HEK293 (cell line): ENCODE results near the gene PRRG4.

ENCODE experiments used
- EGR2 ChIP-seq: fragments of 450-650 bp; formaldehyde crosslinking; IDR thresholded peaks from 2 replicates; pipeline ENCODE4 v1.5.1; 2016; ENCODE audit warnings: low read depth, missing biosample characterization, missing genetic modification characterization
- GLI4 ChIP-seq: fragments of 450-650 bp; formaldehyde crosslinking; IDR thresholded peaks from 2 replicates; pipeline ENCODE4 v1.5.1; 2016; ENCODE audit warnings: missing biosample characterization, missing genetic modification characterization
- HOXC10 ChIP-seq: sonication (generic); formaldehyde crosslinking; IDR thresholded peaks from 2 replicates; pipeline ENCODE4 v1.8.1; 2023; ENCODE audit warnings: mild to moderate bottlenecking, missing genetic modification reagents
- RBAK ChIP-seq: fragments of 450-650 bp; formaldehyde crosslinking; IDR thresholded peaks from 2 replicates; pipeline ENCODE4 v1.5.1; 2016; ENCODE audit warnings: missing biosample characterization, missing genetic modification characterization
- REPIN1 ChIP-seq: fragments of 450-650 bp; formaldehyde crosslinking; IDR thresholded peaks from 2 replicates; pipeline ENCODE4 v1.5.1; 2017; ENCODE audit warnings: missing biosample characterization, missing genetic modification characterization, low read depth
- SETDB1 ChIP-seq: IDR thresholded peaks from one replicate; pipeline ENCODE4 v1.6.1; 2017; ENCODE audit warnings: mild to moderate bottlenecking, low read length, moderate library complexity, mixed read lengths; ENCODE audit not compliant: insufficient read length
- TCF7L2 ChIP-seq: IDR thresholded peaks from 2 replicates; pipeline ENCODE4 v1.6.1; 2011; ENCODE audit warnings: low read depth, mild to moderate bottlenecking, inconsistent platforms, low read length, moderate library complexity, borderline replicate concordance
- YY1 ChIP-seq: fragments of 450-650 bp; formaldehyde crosslinking; IDR thresholded peaks from 2 replicates; pipeline ENCODE4 v1.5.1; 2018; ENCODE audit warnings: missing biosample characterization, missing genetic modification characterization
- ZNF133 ChIP-seq: fragments of 450-650 bp; formaldehyde crosslinking; IDR thresholded peaks from 2 replicates; pipeline ENCODE4 v1.5.1; 2016; ENCODE audit warnings: missing biosample characterization, missing genetic modification characterization
- ZNF248 ChIP-seq: fragments of 450-650 bp; formaldehyde crosslinking; IDR thresholded peaks from 2 replicates; pipeline ENCODE4 v1.5.1; 2017; ENCODE audit warnings: missing biosample characterization, missing genetic modification characterization
- ZNF311 ChIP-seq: fragments of 450-650 bp; formaldehyde crosslinking; IDR thresholded peaks from 2 replicates; pipeline ENCODE4 v1.5.1; 2017; ENCODE audit warnings: missing biosample characterization, missing genetic modification characterization, borderline replicate concordance
- ZNF391 ChIP-seq: fragments of 450-650 bp; formaldehyde crosslinking; IDR thresholded peaks from 2 replicates; pipeline ENCODE4 v1.5.1; 2016; ENCODE audit warnings: low read depth, missing biosample characterization, missing genetic modification characterization, borderline replicate concordance
- ZNF394 ChIP-seq: fragments of 450-650 bp; formaldehyde crosslinking; IDR thresholded peaks from 2 replicates; pipeline ENCODE4 v1.5.1; 2016; ENCODE audit warnings: missing biosample characterization, missing genetic modification characterization, mild to moderate bottlenecking, moderate library complexity, borderline replicate concordance
- ZNF416 ChIP-seq: fragments of 450-650 bp; formaldehyde crosslinking; IDR thresholded peaks from 2 replicates; pipeline ENCODE4 v1.5.1; 2016; ENCODE audit warnings: missing biosample characterization, missing genetic modification characterization
- ZNF423 ChIP-seq: fragments of 450-650 bp; formaldehyde crosslinking; IDR thresholded peaks from 2 replicates; pipeline ENCODE4 v1.5.1; 2016; ENCODE audit warnings: missing biosample characterization, missing genetic modification characterization
- ZNF426 ChIP-seq: fragments of 450-650 bp; formaldehyde crosslinking; IDR thresholded peaks from 2 replicates; pipeline ENCODE4 v1.5.1; 2017; ENCODE audit warnings: missing biosample characterization, missing genetic modification characterization, mild to moderate bottlenecking, inconsistent platforms, moderate library complexity
- ZNF433 ChIP-seq: fragments of 450-650 bp; formaldehyde crosslinking; IDR thresholded peaks from 2 replicates; pipeline ENCODE4 v1.5.1; 2016; ENCODE audit warnings: missing biosample characterization, missing genetic modification characterization, low read depth
- ZNF473 ChIP-seq: fragments of 450-650 bp; formaldehyde crosslinking; IDR thresholded peaks from 2 replicates; pipeline ENCODE4 v1.5.1; 2017; ENCODE audit warnings: missing biosample characterization, missing genetic modification characterization
- ZNF48 ChIP-seq: fragments of 450-650 bp; formaldehyde crosslinking; IDR thresholded peaks from 2 replicates; pipeline ENCODE4 v1.5.1; 2016; ENCODE audit warnings: missing biosample characterization, missing genetic modification characterization
- ZNF514 ChIP-seq: fragments of 450-650 bp; formaldehyde crosslinking; IDR thresholded peaks from 2 replicates; pipeline ENCODE4 v1.5.1; 2016; ENCODE audit warnings: missing biosample characterization, missing genetic modification characterization
- ZNF530 ChIP-seq: fragments of 450-650 bp; formaldehyde crosslinking; IDR thresholded peaks from 2 replicates; pipeline ENCODE4 v1.5.1; 2016; ENCODE audit warnings: low read depth, missing biosample characterization, missing genetic modification characterization
- ZNF561 ChIP-seq: fragments of 450-650 bp; IDR thresholded peaks from 2 replicates; pipeline ENCODE4 v1.5.1; 2018; ENCODE audit warnings: missing biosample characterization, missing genetic modification characterization, borderline replicate concordance
- ZNF571 ChIP-seq: fragments of 450-650 bp; formaldehyde crosslinking; IDR thresholded peaks from 2 replicates; pipeline ENCODE4 v1.5.0; 2017; ENCODE audit warnings: missing biosample characterization, missing genetic modification characterization
- ZNF624 ChIP-seq: fragments of 450-650 bp; formaldehyde crosslinking; IDR thresholded peaks from 2 replicates; pipeline ENCODE4 v1.5.1; 2017; ENCODE audit warnings: missing biosample characterization, missing genetic modification characterization
- ZNF660 ChIP-seq: fragments of 450-650 bp; IDR thresholded peaks from 2 replicates; pipeline ENCODE4 v1.5.1; 2018; ENCODE audit warnings: missing biosample characterization, mild to moderate bottlenecking, missing genetic modification characterization
- ZNF701 ChIP-seq: fragments of 450-650 bp; formaldehyde crosslinking; IDR thresholded peaks from 2 replicates; pipeline ENCODE4 v1.5.1; 2016; ENCODE audit warnings: missing biosample characterization, missing genetic modification characterization
- ZNF791 ChIP-seq: fragments of 450-650 bp; formaldehyde crosslinking; IDR thresholded peaks from 2 replicates; pipeline ENCODE4 v1.5.1; 2016; ENCODE audit warnings: missing biosample characterization, missing genetic modification characterization
- ZNF837 ChIP-seq: fragments of 450-650 bp; formaldehyde crosslinking; IDR thresholded peaks from 2 replicates; pipeline ENCODE4 v1.5.1; 2016; ENCODE audit warnings: missing biosample characterization, missing genetic modification characterization
- ZXDB ChIP-seq: fragments of 450-650 bp; formaldehyde crosslinking; IDR thresholded peaks from 2 replicates; pipeline ENCODE4 v1.5.1; 2016; ENCODE audit warnings: missing biosample characterization, missing genetic modification characterization
- TF ChIP-seq, protein P1 (sequence below): fragments of 450-650 bp; formaldehyde crosslinking; IDR thresholded peaks from 2 replicates; pipeline ENCODE4 v1.5.1; 2016; ENCODE audit warnings: missing biosample characterization, missing genetic modification characterization
- TF ChIP-seq, protein P2 (sequence below): fragments of 450-650 bp; formaldehyde crosslinking; optimal IDR thresholded peaks from 2 replicates; pipeline ENCODE3; 2016; ENCODE audit warnings: missing biosample characterization, mild to moderate bottlenecking, missing genetic modification characterization
- TF ChIP-seq, protein P3 (sequence below): fragments of 450-650 bp; formaldehyde crosslinking; IDR thresholded peaks from 2 replicates; pipeline ENCODE4 v1.5.1; 2016; ENCODE audit warnings: missing biosample characterization, missing genetic modification characterization
- TF ChIP-seq, protein P4 (sequence below): IDR thresholded peaks from 2 replicates; pipeline ENCODE4 v1.6.1; 2011; ENCODE audit warnings: mild to moderate bottlenecking, low read depth, low read length, borderline replicate concordance
- TF ChIP-seq, protein P5 (sequence below): fragments of 450-650 bp; formaldehyde crosslinking; IDR thresholded peaks from 2 replicates; pipeline ENCODE4 v1.5.1; 2016; ENCODE audit warnings: missing biosample characterization, missing genetic modification characterization

The PRRG4 gene

DNA sequence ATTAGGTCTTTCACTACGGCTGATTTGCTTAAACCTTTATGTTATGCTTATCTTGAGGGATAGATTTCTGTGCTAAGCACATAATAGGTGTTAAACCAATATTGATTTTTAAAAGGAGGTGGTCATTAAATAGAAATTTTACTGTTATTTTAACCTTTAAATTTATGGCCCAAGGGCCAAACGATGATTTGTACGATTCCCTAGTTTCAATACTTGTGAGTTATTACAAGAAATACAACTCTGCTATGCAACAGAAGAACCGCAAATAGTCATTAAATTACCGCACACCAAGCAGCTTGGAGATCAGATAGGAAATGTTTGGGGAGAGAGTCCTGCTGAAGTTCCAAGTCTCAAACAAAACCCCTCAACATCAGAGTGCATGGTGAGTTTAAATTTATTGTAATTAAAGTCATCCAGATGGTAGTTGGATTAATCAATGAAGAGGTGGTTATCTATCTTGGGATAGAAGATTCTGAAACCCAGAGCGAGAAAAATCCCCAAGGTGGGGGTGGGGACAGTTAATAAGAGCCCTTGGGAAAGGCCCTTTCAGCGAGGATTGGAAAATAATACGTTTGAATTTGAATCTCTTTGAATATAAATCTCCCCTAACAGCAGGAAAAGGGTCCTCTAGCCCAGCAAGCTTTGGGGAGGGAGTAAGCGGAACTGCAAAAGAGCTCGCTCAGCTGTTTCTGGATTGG lies 62.1 kb downstream of the PRRG4 start (continued):
- TF ChIP-seq, protein P1, sequence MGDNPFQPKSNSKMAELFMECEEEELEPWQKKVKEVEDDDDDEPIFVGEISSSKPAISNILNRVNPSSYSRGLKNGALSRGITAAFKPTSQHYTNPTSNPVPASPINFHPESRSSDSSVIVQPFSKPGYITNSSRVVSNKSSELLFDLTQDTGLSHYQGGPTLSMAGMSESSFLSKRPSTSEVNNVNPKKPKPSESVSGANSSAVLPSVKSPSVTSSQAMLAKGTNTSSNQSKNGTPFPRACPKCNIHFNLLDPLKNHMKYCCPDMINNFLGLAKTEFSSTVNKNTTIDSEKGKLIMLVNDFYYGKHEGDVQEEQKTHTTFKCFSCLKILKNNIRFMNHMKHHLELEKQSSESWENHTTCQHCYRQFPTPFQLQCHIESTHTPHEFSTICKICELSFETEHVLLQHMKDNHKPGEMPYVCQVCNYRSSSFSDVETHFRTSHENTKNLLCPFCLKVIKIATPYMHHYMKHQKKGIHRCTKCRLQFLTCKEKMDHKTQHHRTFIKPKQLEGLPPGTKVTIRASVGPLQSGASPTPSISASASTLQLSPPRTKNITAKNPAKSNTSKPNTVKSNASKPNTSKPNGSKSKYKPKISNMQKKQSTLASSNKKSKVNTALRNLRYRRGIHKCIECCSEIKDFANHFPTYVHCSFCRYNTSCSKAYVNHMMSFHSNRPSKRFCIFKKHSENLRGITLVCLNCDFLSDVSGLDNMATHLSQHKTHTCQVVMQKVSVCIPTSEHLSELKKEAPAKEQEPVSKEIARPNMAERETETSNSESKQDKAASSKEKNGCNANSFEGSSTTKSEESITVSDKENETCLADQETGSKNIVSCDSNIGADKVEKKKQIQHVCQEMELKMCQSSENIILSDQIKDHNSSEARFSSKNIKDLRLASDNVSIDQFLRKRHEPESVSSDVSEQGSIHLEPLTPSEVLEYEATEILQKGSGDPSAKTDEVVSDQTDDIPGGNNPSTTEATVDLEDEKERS (tag by site-specific recombination), result no peak
- TF ChIP-seq ZNF473 (tag by site-specific recombination) (no peak), ZNF48 (tag by site-specific recombination) (no peak), ZNF423 (tag by site-specific recombination) (no peak), ZNF248 (tag by site-specific recombination) (no peak), TCF7L2 (peak; percentile 78), ZNF561 (tag by site-specific recombination) (0 out of 2 replicates have a peak, but pooled peaks have one; percentile 19), REPIN1 (no peak), ZNF433 (tag by site-specific recombination) (no peak), ZNF701 (tag by site-specific recombination) (no peak), HOXC10 (CRISPR knock-in tag) (no peak), ZNF837 (no peak), ZNF133 (tag by site-specific recombination) (no peak), ZNF624 (tag by site-specific recombination) (no peak), ZNF514 (no peak), ZNF311 (no peak), ZNF791 (no peak), ZNF416 (tag by site-specific recombination) (no peak), ZXDB (peak; percentile 93), EGR2 (tag by site-specific recombination) (no peak), ZNF391 (tag by site-specific recombination) (peak; percentile 84; the same call in 1 of the 2 replicates), SETDB1 (no peak), ZNF530 (tag by site-specific recombination) (no peak), ZNF571 (tag by site-specific recombination) (no peak), ZNF394 (tag by site-specific recombination) (peak; percentile 51), GLI4 (tag by site-specific recombination) (no peak), RBAK (tag by site-specific recombination) (no peak), ZNF426 (peak; percentile 12; the same call in 1 of the 2 replicates), YY1 (no peak; the same call in 1 of the 2 replicates), ZNF660 (no peak)
- TF ChIP-seq, protein P2, sequence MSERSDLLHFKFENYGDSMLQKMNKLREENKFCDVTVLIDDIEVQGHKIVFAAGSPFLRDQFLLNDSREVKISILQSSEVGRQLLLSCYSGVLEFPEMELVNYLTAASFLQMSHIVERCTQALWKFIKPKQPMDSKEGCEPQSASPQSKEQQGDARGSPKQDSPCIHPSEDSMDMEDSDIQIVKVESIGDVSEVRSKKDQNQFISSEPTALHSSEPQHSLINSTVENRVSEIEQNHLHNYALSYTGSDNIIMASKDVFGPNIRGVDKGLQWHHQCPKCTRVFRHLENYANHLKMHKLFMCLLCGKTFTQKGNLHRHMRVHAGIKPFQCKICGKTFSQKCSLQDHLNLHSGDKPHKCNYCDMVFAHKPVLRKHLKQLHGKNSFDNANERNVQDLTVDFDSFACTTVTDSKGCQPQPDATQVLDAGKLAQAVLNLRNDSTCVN (tag by site-specific recombination), result no peak
- TF ChIP-seq, protein P3, sequence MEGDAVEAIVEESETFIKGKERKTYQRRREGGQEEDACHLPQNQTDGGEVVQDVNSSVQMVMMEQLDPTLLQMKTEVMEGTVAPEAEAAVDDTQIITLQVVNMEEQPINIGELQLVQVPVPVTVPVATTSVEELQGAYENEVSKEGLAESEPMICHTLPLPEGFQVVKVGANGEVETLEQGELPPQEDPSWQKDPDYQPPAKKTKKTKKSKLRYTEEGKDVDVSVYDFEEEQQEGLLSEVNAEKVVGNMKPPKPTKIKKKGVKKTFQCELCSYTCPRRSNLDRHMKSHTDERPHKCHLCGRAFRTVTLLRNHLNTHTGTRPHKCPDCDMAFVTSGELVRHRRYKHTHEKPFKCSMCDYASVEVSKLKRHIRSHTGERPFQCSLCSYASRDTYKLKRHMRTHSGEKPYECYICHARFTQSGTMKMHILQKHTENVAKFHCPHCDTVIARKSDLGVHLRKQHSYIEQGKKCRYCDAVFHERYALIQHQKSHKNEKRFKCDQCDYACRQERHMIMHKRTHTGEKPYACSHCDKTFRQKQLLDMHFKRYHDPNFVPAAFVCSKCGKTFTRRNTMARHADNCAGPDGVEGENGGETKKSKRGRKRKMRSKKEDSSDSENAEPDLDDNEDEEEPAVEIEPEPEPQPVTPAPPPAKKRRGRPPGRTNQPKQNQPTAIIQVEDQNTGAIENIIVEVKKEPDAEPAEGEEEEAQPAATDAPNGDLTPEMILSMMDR (tag by site-specific recombination), result no peak
- TF ChIP-seq, protein P4, sequence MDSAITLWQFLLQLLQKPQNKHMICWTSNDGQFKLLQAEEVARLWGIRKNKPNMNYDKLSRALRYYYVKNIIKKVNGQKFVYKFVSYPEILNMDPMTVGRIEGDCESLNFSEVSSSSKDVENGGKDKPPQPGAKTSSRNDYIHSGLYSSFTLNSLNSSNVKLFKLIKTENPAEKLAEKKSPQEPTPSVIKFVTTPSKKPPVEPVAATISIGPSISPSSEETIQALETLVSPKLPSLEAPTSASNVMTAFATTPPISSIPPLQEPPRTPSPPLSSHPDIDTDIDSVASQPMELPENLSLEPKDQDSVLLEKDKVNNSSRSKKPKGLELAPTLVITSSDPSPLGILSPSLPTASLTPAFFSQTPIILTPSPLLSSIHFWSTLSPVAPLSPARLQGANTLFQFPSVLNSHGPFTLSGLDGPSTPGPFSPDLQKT, result no peak
- TF ChIP-seq, protein P5, sequence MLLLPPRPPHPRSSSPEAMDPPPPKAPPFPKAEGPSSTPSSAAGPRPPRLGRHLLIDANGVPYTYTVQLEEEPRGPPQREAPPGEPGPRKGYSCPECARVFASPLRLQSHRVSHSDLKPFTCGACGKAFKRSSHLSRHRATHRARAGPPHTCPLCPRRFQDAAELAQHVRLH (tag by site-specific recombination), result peak; percentile 89
